ENCODE measurements around the gene PCBP3. TPM values are rescaled to one million over a fixed set of nuclear protein-coding genes. Genes with fewer than 3 reads are reported as not detected.
A peak's percentile ranks its signal among the peaks of the same experiment; 100 is the strongest.

The PCBP3 gene
- total RNA-seq, 1 donor from 2014 or later = 11.8 TPM

DNA sequence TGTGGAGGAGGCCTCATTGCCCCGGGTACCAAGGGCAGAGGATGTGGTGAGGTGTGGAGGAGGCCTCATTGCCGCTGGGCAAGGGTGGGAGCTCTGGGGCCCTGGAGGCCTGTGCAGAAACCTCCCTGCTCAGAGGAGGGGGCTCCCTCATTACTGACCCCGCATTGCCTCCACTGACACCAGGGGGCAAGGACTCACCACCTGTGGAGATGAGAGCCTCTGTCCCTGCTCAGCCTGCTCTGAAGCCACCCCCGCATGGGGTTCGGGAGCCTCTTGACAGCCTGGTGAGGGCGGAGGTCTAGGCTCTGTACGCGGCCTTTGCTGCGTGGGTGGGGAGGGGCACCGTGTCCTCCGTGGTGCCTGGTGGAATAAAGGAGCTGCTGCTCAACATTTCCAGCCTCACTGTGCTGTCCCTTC is 243.1 kb downstream of the PCBP3 start:
- peak; percentile 87 for DNase-seq (ENCODE audit: low spot score)
- no peak for TF ChIP-seq CTCF (IDR thresholded peaks at IDR 0.05)
- peaks cover 17% of the 10 kb centered on the region for H3K27me3 Mint-ChIP-seq (ENCODE audit: low read depth)
- no peaks in the 10 kb centered on the region for H3K9me3 Mint-ChIP-seq (ENCODE audit: low read depth)
- no peak overlapping the region for H3K4me3 Mint-ChIP-seq (ENCODE audit: unreplicated experiment)
- H3K27ac Mint-ChIP-seq (ENCODE audit: unreplicated experiment) = no peak overlapping the region
- peaks cover 6% of the 10 kb centered on the region for H3K4me1 Mint-ChIP-seq (ENCODE audit: low read depth)
- no peaks in the 10 kb centered on the region for H3K36me3 Mint-ChIP-seq (ENCODE audit: low read depth)

DNA sequence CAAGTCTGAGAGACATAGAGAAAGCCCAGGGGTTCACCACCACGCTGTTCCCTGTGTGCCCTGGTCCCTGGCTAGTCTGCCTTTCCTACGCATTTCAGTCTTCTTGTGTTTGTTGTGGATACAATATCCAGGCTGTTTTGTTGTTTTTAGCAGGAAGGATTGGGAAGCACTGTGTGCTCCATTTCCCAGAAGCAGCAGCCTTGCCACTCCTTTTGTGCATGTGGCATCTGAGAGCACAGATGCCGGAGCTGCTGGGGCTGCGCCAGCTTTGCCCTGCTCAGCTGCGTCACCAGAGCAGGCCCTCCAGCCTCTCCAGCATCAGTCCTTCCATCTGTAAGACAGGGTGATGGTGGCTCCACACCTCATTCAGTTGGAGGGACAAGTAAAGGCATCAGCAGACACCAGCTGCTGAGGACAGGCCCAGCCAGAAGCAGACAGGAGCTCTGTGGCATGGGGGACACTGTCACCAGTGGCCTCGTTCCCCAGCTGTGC is 243.6 kb downstream of the PCBP3 start:
- peak; percentile 57 for DNase-seq (ENCODE audit: low spot score)

GRCh38 chr21:45887788-45888187 is 244.3 kb downstream of the PCBP3 start:
- DNase-seq (ENCODE audit: low spot score) = peak; percentile 68
- Mint-ChIP-seq H3K4me1 (ENCODE audit: low read depth) (peaks cover 6% of the 10 kb centered on the region), H3K27ac (ENCODE audit: unreplicated experiment) (no peak overlapping the region), H3K36me3 (ENCODE audit: low read depth) (no peaks in the 10 kb centered on the region), H3K9me3 (ENCODE audit: low read depth) (no peaks in the 10 kb centered on the region), H3K27me3 (ENCODE audit: low read depth) (peaks cover 17% of the 10 kb centered on the region), H3K4me3 (ENCODE audit: unreplicated experiment) (no peak overlapping the region)
- TF ChIP-seq CTCF (IDR thresholded peaks at IDR 0.05) = no peak

More for the DNA sequence above, 243.6 kb downstream of the PCBP3 start:
- TF ChIP-seq CTCF (IDR thresholded peaks at IDR 0.05) = no peak
- Mint-ChIP-seq H3K4me3 (ENCODE audit: unreplicated experiment) (no peak overlapping the region), H3K9me3 (ENCODE audit: low read depth) (no peaks in the 10 kb centered on the region), H3K36me3 (ENCODE audit: low read depth) (no peaks in the 10 kb centered on the region), H3K4me1 (ENCODE audit: low read depth) (peaks cover 6% of the 10 kb centered on the region), H3K27ac (ENCODE audit: unreplicated experiment) (no peak overlapping the region), H3K27me3 (ENCODE audit: low read depth) (peaks cover 17% of the 10 kb centered on the region)

DNA sequence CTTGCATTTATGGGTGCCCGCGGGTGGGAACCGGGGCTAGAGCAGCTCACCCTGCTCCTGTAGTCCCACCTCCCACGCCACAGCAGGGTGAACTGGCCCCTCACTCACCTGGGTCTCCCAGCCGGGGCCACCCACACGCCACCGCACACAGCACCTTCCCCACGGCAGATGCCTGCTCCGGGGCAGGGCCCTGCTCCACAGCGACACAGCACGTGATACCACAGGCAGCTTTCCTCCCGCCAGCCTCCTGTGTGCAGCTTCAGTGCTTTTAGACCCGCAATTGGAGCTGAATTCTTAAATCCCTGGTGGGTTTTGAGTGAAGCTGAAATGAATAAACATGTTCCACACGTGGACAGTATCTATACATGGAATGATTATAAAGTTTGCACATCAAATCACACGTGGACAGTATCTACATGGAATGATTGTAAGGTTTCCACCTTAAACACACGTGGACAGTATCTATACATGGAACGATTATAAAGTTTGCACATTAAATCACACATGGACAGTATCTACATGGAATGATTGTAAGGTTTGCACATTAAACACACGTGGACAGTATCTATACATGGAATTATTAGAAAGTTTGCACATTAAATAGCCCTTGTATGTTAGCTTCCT is 245.0 kb downstream of the PCBP3 start:
- Mint-ChIP-seq H3K4me3 (ENCODE audit: unreplicated experiment) (no peak overlapping the region), H3K36me3 (ENCODE audit: low read depth) (no peaks in the 10 kb centered on the region), H3K27me3 (ENCODE audit: low read depth) (peaks cover 17% of the 10 kb centered on the region), H3K27ac (ENCODE audit: unreplicated experiment) (no peak overlapping the region), H3K9me3 (ENCODE audit: low read depth) (no peaks in the 10 kb centered on the region), H3K4me1 (ENCODE audit: low read depth) (peaks cover 6% of the 10 kb centered on the region)
- DNase-seq (ENCODE audit: low spot score) = peak; percentile 74
- no peak for TF ChIP-seq CTCF (IDR thresholded peaks at IDR 0.05)

DNA sequence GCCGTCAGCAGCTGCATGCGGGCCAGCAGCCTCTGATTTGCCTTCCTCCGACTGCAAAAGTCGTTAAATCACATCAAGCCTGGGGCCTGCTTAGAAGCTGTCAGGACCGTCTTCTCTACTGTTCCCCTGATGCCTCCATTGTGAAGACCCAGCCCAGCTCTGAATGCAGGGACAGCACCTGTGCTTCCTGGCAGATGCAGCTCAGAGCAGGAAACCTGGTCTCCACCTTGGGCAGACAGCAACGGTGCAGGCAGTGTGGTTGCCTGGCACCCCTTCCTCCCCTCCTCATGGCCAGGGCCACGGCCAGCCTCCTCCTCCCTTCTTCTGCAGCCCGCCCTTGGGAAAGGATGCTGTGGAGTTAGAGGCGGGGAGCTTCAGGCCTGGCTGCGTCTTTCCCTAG is 245.7 kb downstream of the PCBP3 start:
- Mint-ChIP-seq H3K27me3 (ENCODE audit: low read depth) (peaks cover 17% of the 10 kb centered on the region), H3K9me3 (ENCODE audit: low read depth) (no peaks in the 10 kb centered on the region), H3K27ac (ENCODE audit: unreplicated experiment) (no peak overlapping the region), H3K36me3 (ENCODE audit: low read depth) (no peaks in the 10 kb centered on the region), H3K4me1 (ENCODE audit: low read depth) (peaks cover 9% of the 10 kb centered on the region), H3K4me3 (ENCODE audit: unreplicated experiment) (no peak overlapping the region)
- no peak for TF ChIP-seq CTCF (IDR thresholded peaks at IDR 0.05)
- peak; percentile 44 for DNase-seq (ENCODE audit: low spot score)

All from chondrocyte (in vitro differentiated cells).